ENCODE data around the gene SHISA5. TPM values are rescaled to one million over a fixed set of nuclear protein-coding genes. Genes with fewer than 3 reads are reported as not detected.

SHISA5 gene
- total RNA-seq, 1 experiment from 2014 or later, result 104 TPM

- CTCF ChIA-PET, result no interaction called here
- Histone ChIP-seq H3K27ac (ENCODE audit: low read depth, low read length) (no peak overlapping the region), H3K9me2 (ENCODE audit: insufficient read depth) (no peaks in the 10 kb centered on the region), H3K9me3 (ENCODE audit: control insufficient read depth in 1 of 2, insufficient read depth in 1 of 2, low read depth in 1 of 2, low read length in 2 of 2) (no peaks in the 10 kb centered on the region), H2AFZ (ENCODE audit: low read depth, low read length, poor library complexity, severe bottlenecking) (no peak overlapping the region), H3K4me2 (ENCODE audit: low read length) (no peak overlapping the region), H3K79me2 (ENCODE audit: insufficient read depth, low read length) (no peaks in the 10 kb centered on the region), H4K20me1 (ENCODE audit: insufficient read depth) (no peaks in the 10 kb centered on the region), H3K4me1 (ENCODE audit: control insufficient read depth in 1 of 2, insufficient read depth in 2 of 2, low read length in 2 of 2) (no peaks in the 10 kb centered on the region), H3K9ac (ENCODE audit: low read length) (no peak overlapping the region), H3K36me3 (ENCODE audit: control insufficient read depth in 1 of 2, insufficient read depth in 2 of 2, low read length in 2 of 2) (peaks cover 0 to 9% of the 10 kb centered on the region in 2 experiments; a peak in 1 of 4 replicates), H3K27me3 (ENCODE audit: insufficient read depth, low read length) (no peaks in the 10 kb centered on the region), H3K4me3 (replicated peaks in 1 of 2; ENCODE audit: low read depth in 1 of 2, low read length in 2 of 2) (no peak overlapping the region)
- no TSS peak for BruUV-seq (replicated peaks)
- POLR2A ChIA-PET, result no interaction called here
- DNase-seq (ENCODE audit: low read depth, low spot score) (no peak), ATAC-seq (no peak)
- TF ChIP-seq YY1 (IDR thresholded peaks at IDR 0.05; ENCODE audit: extremely low read depth, insufficient replicate concordance, low read depth, low read length) (no peak), ZNF274 (IDR thresholded peaks at IDR 0.05; ENCODE audit: low read depth, low read length) (no peak), EZH2 (IDR thresholded peaks at IDR 0.05) (no peak), CEBPB (IDR thresholded peaks at IDR 0.05; ENCODE audit: low read depth) (no peak), RAD21 (IDR thresholded peaks at IDR 0.05; ENCODE audit: low read depth) (no peak), SP1 (IDR thresholded peaks at IDR 0.05; ENCODE audit: low read depth) (no peak), CTCF (IDR thresholded peaks at IDR 0.05 in 2 of 3, conservative IDR thresholded peaks at IDR 0.05 in 1 of 3; ENCODE audit: borderline replicate concordance in 1 of 3, insufficient read depth in 1 of 3, low read depth in 2 of 3, low read length in 2 of 3) (no peak), TCF7L2 (IDR thresholded peaks at IDR 0.05; ENCODE audit: borderline replicate concordance, extremely low read depth, insufficient read depth, insufficient read length) (no peak), JUND (IDR thresholded peaks at IDR 0.05) (no peak)
- TF ChIP-seq, protein P1, sequence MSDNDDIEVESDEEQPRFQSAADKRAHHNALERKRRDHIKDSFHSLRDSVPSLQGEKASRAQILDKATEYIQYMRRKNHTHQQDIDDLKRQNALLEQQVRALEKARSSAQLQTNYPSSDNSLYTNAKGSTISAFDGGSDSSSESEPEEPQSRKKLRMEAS (IDR thresholded peaks at IDR 0.05), result no peak
- TF ChIP-seq, protein P2, sequence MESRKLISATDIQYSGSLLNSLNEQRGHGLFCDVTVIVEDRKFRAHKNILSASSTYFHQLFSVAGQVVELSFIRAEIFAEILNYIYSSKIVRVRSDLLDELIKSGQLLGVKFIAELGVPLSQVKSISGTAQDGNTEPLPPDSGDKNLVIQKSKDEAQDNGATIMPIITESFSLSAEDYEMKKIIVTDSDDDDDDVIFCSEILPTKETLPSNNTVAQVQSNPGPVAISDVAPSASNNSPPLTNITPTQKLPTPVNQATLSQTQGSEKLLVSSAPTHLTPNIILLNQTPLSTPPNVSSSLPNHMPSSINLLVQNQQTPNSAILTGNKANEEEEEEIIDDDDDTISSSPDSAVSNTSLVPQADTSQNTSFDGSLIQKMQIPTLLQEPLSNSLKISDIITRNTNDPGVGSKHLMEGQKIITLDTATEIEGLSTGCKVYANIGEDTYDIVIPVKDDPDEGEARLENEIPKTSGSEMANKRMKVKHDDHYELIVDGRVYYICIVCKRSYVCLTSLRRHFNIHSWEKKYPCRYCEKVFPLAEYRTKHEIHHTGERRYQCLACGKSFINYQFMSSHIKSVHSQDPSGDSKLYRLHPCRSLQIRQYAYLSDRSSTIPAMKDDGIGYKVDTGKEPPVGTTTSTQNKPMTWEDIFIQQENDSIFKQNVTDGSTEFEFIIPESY (IDR thresholded peaks at IDR 0.05; ENCODE audit: extremely low read depth, insufficient replicate concordance, low read length), result no peak
- RAD21 ChIA-PET (ENCODE audit: low non-redundant PET in 1 of 2, low total read pairs in 2 of 2, uncharacterized antibody in 2 of 2, unreplicated experiment in 2 of 2), result no interaction called here
- intact Hi-C loops (cut with micrococcal nuclease), result no loop called here
Observed at GRCh38 chr3:48521635-48522034, 17.7 kb upstream of the SHISA5 start.
